GM18519 (cell line): ENCODE data around the gene LRCH4.
A peak's percentile ranks its signal among the peaks of the same experiment; 100 is the strongest.

Experiments
- ATAC-seq: cut with Tn5 transposase; IDR thresholded peaks from one replicate; pipeline ENCODE4 v1.9.1; 2021; ENCODE audit warnings: mild to moderate bottlenecking, moderate library complexity; ENCODE audit not compliant: unreplicated experiment, low FRiP score

Gene LRCH4

DNA sequence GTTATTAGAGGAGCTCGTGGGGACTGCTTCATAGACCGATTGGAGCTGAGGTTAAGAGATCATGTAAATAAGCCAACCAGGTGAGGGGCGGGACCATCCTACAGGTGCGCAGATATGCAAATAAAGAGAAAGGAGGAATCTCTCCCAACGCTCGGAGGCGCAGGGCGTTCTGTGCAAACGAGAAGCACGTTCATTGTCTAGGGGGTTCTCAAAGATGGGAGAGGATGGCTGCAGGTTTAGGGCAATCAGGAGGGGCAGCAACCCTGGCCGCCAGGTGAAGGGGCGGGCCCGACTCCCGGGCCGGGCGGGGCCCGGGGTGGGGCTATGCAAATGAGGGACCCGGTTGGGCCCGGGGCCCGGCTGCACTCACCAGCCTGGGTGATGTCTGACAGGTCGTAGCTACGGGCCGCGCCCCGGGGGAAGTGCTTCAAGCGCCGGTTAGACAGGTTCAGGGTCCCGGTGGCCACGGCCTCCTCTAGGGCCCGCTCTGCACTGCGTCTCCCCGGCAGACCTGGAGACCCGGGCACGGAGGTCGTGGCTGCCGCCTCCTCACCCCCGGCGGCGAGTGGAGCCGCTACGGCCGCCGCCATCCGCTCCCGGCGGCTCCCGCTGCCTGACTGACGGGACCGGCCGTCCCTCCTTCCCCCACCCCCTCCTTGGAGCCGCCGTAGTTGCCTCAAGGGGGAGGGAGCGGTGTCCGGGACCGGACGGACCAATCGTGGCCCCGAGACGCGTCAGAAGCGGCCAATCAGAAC, at the start of gene LRCH4:
LRCH4 (minus strand) TSS at position 619 of the 755 bp plus-strand sequence; CDS start at position 590, 29 bp downstream.
- ATAC-seq: no peak

DNA sequence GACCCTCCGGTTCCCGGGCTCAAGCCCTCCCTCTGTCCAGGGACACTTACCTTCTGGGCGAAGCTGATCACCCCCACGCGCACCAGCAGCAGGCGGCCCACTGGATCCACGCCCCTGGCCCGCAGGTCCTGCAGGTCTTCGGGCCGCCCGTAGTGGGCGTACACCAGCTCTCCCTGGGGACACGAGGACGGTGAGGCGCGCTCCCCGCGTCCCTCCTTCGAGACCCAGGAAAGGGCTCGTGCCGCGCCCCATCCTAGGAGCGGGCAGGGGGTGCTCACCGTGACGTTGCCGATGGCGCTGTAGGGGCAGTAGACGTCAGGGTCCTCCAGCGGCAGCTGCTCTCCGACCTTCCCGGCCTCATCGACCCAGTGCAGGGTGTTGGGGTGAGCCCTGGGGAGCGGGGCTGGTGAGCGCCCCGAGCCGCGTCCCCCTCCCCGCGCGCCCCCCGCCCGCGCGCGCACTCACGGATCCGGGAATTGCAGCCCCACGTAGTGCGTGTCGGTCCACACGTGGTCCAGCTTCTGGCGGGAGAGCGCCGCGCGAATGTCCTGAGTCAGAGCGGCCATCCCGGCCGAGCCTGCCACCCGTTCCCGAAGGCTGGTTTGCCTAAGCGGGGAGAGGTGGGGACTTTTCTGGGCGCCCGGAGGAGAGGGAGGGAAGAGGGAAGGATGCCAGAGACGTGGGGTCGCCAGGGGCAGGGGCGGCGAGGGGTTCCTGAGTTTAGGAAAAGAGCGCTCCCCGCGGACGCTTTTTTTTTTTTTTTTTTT, 47.2 kb upstream of the LRCH4 start:
- ATAC-seq: no peak

- ATAC-seq: no peak
Measured at GRCh38 chr7:100630066-100630465, 44.1 kb upstream of the LRCH4 start.

GRCh38 chr7:100629117-100629716, 43.3 kb upstream of the LRCH4 start:
- no peak for ATAC-seq

DNA sequence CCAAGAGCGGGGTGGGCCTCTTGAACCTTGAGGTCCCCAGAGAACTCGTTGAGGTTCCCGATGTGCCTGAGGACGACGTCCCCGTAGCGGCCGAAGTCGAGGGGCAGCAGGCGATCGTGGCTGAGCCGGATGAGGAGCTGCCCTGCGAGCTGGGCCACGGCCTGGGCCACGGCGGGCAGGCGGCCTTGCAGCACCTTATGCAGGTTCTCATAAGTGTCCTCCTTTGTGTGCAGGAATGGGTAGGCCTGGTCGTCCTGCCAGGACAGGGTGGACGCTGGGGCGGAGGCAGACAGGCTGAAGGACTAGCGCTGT, 41.3 kb upstream of the LRCH4 start:
- no peak for ATAC-seq

- ATAC-seq: no peak
Measured at GRCh38 chr7:100626530-100627237, 40.8 kb upstream of the LRCH4 start.

- ATAC-seq: no peak
Measured at GRCh38 chr7:100626055-100626454, 40.1 kb upstream of the LRCH4 start.

GRCh38 chr7:100623951-100624824, 38.3 kb upstream of the LRCH4 start:
- no peak for ATAC-seq

GRCh38 chr7:100621554-100621953, 35.6 kb upstream of the LRCH4 start:
- no peak for ATAC-seq

GRCh38 chr7:100620804-100621203, 34.9 kb upstream of the LRCH4 start:
- no peak for ATAC-seq

DNA sequence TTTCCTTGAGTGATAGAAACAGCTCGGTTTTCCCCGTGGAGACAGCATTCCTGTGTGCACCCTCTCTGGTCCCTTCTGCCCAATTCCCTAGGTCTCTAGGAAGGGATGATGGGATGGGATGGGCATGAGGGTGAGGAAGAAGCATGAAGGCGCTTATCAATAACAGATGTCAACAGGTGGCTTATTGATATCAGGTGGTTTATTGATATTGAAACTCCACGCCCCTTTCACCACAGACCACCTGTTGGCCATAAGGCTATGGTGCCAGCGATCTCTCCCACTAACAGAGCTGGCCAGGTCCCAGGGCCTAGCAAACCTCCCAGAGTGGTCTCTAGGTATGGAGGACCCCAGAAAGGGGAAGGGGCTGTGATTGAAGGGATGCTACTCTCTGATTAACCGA, 34.3 kb upstream of the LRCH4 start:
- ATAC-seq: no peak

DNA sequence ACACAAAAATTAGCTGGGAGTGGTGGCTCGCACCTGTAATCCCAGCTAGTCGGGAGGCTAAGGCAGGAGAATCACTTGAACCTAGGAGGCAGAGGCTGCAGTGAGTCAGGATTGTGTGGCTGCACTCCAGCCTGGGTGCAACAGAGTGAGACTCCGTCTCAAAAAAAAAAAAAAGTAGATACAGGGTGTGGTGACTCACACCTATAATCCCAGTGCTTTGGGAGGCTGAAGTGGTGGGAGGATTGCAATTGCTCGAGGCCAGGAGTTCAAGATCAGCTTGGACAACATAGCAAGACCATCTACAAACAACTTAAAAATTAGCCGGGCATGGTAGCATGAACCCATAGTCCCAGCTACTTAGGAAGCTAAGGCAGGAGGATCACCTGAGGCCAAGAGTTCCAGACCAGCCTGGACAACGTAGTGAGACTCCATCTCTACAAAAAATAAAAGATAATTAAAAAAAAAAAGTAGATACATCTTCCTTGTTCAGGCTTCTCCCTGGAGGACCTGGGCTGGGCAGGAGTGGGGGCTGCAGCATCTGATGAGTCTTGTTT, 28.5 kb upstream of the LRCH4 start:
- ATAC-seq: no peak

GRCh38 chr7:100613412-100614175, 27.7 kb upstream of the LRCH4 start:
- ATAC-seq: no peak

GRCh38 chr7:100612730-100613390, 26.9 kb upstream of the LRCH4 start:
- ATAC-seq: no peak

GRCh38 chr7:100611983-100612729, 26.2 kb upstream of the LRCH4 start, which contains the start of gene MOSPD3:
Gene MOSPD3, plus strand, starts transcription at chr7:100612540. Its CDS starts 252 bp downstream, at chr7:100612792.
- ATAC-seq: peak; percentile 78

DNA sequence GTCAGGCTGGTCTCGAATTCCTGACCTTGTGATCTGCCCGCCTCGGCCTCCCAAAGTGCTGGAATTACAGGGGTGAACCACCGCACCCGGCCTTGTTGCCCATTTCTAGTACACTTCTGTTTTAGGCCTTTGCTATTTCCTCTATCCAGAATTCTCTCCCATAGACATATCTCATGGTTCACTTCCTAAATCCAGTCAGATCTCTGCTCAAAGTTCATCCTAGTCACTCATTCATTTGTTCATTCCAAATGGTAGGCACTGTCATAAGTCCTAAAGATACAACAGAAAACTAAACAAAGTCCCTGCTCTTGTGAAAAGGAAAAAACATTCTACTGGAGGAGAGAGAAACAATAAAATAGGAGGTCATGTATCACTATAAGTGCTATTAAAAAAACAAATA, 24.0 kb upstream of the LRCH4 start:
- ATAC-seq: no peak

- ATAC-seq: no peak
Measured at GRCh38 chr7:100607111-100607510, 21.2 kb upstream of the LRCH4 start.

DNA sequence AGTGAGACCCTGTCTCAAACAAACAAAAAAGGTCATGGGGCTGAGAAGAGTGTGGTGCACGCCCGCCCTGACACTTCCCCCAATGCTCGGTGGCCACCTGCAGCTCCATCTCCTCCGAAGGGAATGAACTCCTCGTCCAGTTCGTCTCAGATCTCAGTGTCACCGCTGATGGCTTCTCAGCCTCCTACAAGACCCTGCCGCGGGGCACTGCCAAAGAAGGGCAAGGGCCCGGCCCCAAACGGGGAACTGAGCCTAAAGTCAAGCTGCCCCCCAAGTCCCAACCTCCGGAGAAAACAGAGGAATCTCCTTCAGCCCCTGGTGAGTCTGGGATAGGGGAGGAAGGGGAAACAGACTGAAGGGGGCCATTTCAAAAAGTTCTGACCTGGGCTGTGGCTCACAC, 20.4 kb upstream of the LRCH4 start:
- no peak for ATAC-seq
